Measurements from ENCODE around the gene BLTP3B. TPM values are rescaled to one million over a fixed set of nuclear protein-coding genes. Genes with fewer than 3 reads are reported as not detected.

The BLTP3B gene, protein sequence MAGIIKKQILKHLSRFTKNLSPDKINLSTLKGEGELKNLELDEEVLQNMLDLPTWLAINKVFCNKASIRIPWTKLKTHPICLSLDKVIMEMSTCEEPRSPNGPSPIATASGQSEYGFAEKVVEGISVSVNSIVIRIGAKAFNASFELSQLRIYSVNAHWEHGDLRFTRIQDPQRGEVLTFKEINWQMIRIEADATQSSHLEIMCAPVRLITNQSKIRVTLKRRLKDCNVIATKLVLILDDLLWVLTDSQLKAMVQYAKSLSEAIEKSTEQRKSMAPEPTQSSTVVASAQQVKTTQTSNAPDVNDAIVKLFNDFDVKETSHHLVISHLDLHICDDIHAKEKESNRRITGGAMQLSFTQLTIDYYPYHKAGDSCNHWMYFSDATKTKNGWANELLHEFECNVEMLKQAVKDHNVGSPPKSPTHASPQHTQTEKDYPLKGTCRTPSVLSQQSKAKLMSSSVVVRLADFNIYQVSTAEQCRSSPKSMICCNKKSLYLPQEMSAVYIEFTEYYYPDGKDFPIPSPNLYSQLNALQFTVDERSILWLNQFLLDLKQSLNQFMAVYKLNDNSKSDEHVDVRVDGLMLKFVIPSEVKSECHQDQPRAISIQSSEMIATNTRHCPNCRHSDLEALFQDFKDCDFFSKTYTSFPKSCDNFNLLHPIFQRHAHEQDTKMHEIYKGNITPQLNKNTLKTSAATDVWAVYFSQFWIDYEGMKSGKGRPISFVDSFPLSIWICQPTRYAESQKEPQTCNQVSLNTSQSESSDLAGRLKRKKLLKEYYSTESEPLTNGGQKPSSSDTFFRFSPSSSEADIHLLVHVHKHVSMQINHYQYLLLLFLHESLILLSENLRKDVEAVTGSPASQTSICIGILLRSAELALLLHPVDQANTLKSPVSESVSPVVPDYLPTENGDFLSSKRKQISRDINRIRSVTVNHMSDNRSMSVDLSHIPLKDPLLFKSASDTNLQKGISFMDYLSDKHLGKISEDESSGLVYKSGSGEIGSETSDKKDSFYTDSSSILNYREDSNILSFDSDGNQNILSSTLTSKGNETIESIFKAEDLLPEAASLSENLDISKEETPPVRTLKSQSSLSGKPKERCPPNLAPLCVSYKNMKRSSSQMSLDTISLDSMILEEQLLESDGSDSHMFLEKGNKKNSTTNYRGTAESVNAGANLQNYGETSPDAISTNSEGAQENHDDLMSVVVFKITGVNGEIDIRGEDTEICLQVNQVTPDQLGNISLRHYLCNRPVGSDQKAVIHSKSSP (N-terminal part only)
- total RNA-seq: 51.1 and 51.7 TPM in 2 replicates

DNA sequence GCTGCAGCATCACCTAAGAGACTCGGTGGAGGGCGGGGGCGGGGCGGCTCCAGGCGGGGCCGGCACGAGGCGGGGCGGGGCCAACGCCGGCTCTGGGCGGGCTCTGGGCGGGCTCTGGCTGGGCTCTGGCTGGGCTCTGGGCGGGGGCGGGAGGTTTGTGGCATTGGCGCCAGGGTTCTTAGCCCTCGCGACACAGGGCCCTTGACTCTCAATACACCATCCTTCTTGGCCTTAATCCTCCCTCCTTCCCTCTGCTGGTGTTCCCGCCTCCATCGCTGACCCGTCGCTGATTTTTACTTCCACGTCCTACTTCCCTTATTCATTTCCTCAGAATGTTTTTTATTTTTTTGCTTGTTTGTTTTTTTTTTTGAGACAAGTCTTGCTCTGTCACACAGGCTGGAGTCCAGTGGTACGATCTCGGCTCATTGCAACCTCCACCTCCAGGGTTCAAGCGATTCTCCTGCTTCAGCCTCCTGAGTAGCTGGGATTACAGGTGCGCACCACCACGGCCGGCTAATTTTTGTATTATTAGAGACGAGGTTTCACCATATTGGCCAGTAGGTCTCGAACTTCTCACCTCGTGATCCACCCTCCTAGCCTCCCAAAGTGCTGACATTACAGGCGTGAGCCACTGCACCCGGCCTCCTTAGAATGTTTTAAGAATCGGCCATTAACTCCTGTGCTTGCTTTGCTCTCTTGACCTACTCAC is at the start of gene BLTP3B:
Gene BLTP3B (minus strand): TSS at position 24 of the 709 bp plus-strand sequence. CDS start 239 bp downstream, outside the sequence.

Other genes starting within 250 kb of the BLTP3B start
- gene ANKS1B, start 157.9 kb downstream of the BLTP3B start, total RNA-seq: 3.0 and 3.7 TPM in 2 replicates
- gene ACTR6, start 57.9 kb upstream of the BLTP3B start, total RNA-seq: 12.6 and 14.4 TPM in 2 replicates
- 0.75 and 1.6 TPM in 2 replicates for gene DEPDC4, start 124.2 kb upstream of the BLTP3B start, total RNA-seq
- 30.8 and 35.3 TPM in 2 replicates for gene SCYL2, start 124.3 kb upstream of the BLTP3B start, total RNA-seq
- gene SLC17A8, start 214.2 kb upstream of the BLTP3B start, total RNA-seq: not detected in 2 replicates